ENCODE data around the gene LMF1.

DNA sequence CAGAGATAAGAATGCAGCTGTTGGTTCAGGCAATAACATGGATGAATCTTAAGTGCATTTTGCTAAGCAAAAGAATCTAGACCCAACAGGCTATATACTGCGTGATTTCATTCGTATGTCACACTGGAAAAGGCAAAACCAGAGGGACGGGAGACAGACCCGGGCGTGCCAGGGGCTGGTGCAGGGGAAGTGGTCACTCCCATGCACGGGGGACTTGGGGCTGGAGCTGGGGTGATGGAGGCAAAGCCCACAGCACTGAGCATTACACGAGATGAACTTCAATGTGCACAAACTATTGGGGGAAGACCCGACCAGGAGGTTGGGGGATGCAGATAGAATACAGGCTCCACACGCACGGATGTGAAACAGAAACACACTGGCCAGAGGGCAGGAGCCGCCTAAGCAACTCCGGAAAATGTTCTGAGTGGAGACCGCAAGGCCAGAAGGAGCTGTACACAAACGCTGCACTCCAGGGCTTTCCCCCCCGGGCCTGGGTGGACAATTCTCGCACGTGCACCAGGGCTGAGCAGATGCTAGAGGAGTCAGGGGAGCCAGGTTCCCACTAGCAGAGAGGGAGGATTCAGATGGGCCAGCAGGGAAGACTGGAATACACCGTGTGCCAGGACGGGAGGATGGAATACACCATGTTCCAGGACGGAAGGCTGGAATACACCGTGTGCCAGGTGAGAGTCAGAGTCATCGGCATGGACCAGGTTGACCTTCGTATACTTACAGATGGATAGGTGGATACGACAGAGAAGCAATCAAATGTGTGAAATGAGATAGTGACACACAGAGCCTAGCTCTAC is 11.3 kb downstream of the LMF1 start:
- TF ChIP-seq, protein P1, sequence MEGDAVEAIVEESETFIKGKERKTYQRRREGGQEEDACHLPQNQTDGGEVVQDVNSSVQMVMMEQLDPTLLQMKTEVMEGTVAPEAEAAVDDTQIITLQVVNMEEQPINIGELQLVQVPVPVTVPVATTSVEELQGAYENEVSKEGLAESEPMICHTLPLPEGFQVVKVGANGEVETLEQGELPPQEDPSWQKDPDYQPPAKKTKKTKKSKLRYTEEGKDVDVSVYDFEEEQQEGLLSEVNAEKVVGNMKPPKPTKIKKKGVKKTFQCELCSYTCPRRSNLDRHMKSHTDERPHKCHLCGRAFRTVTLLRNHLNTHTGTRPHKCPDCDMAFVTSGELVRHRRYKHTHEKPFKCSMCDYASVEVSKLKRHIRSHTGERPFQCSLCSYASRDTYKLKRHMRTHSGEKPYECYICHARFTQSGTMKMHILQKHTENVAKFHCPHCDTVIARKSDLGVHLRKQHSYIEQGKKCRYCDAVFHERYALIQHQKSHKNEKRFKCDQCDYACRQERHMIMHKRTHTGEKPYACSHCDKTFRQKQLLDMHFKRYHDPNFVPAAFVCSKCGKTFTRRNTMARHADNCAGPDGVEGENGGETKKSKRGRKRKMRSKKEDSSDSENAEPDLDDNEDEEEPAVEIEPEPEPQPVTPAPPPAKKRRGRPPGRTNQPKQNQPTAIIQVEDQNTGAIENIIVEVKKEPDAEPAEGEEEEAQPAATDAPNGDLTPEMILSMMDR (IDR thresholded peaks at IDR 0.05): no peak
- no peak for TF ChIP-seq POLR2AphosphoS5 (IDR thresholded peaks at IDR 0.05; ENCODE audit: insufficient read depth in 1 of 2, low read depth in 1 of 2)

Measured in vagina (tissue), 2 donors.